OCI-LY7 (cell line): Measurements from ENCODE around the gene ANAPC5. TPM values are rescaled to one million over a fixed set of nuclear protein-coding genes. Genes with fewer than 3 reads are reported as not detected.

Experiments
- BruUV-seq: library from RNA; stranded (reverse); fragments of 400-500 nt; replicated peaks from 2 replicates; lab custom pipeline; 2021; lab: Mats Ljungman, UMichigan
- CTCF ChIA-PET: fragments of 300-600 bp; sonication (Branson Sonifier 250); formaldehyde crosslinking; loops from one replicate; lab custom pipeline; 2022; ENCODE audit warnings: antibody characterized with exemption; ENCODE audit not compliant: unreplicated experiment; lab: Charles Lee
- POLR2A ChIA-PET: fragments of 300-600 bp; sonication (Branson Sonifier 250); formaldehyde crosslinking; loops from one replicate; lab custom pipeline; 2022; ENCODE audit warnings: antibody characterized with exemption; lab: Charles Lee
- DNase-seq: peaks from one replicate; pipeline ENCODE4 v3.0.0-alpha.2; 2015; ENCODE audit warnings: low spot score
- H2AFZ ChIP-seq: fragments of 200-600 bp; sonication (generic), shearing (Covaris generic); 2 replicates; pipeline ENCODE4 v1.6.1; 2014; ENCODE audit warnings: mild to moderate bottlenecking, antibody characterized with exemption, low read length, moderate library complexity
- H3K27ac ChIP-seq: fragments of 200-600 bp; sonication (generic); 2 replicates; pipeline ENCODE4 v1.5.1; 2014; ENCODE audit warnings: mixed run types, low read depth, mild to moderate bottlenecking, moderate library complexity, low read length, inconsistent platforms; ENCODE audit not compliant: poor library complexity, severe bottlenecking
- H3K36me3 ChIP-seq: fragments of 200-600 bp; sonication (generic); 2 replicates; pipeline ENCODE4 v1.6.1; 2014; ENCODE audit warnings: mild to moderate bottlenecking, antibody characterized with exemption, low read length, moderate library complexity, mixed read lengths; ENCODE audit not compliant: insufficient read depth
- H3K4me1 ChIP-seq: fragments of 200-600 bp; sonication (generic); 2 replicates; pipeline ENCODE4 v1.5.1; 2014; ENCODE audit warnings: mild to moderate bottlenecking, low read length; ENCODE audit not compliant: insufficient read depth, poor library complexity, severe bottlenecking
- H3K4me2 ChIP-seq: fragments of 200-600 bp; sonication (generic); 2 replicates; pipeline ENCODE4 v1.6.1; 2014; ENCODE audit warnings: mild to moderate bottlenecking, low read length
- H3K4me3 ChIP-seq: fragments of 200-600 bp; sonication (generic); 2 replicates; pipeline ENCODE4 v1.5.1; 2014; ENCODE audit warnings: mild to moderate bottlenecking, low read depth, low read length; ENCODE audit not compliant: poor library complexity, severe bottlenecking
- H3K79me2 ChIP-seq: fragments of 200-600 bp; sonication (generic); 2 replicates; pipeline ENCODE4 v1.6.1; 2016; ENCODE audit warnings: low read depth, mild to moderate bottlenecking, low read length, moderate library complexity, mixed read lengths; ENCODE audit not compliant: insufficient read depth
- H3K9me2 ChIP-seq: fragments of 200-600 bp; sonication (generic); 2 replicates; pipeline ENCODE4 v1.6.1; 2016; ENCODE audit warnings: mild to moderate bottlenecking, low read length, mixed read lengths; ENCODE audit not compliant: insufficient read depth
- H3K9me3 ChIP-seq: fragments of 200-600 bp; sonication (generic); 2 replicates; pipeline ENCODE4 v1.6.1; 2014; ENCODE audit warnings: mild to moderate bottlenecking, mixed run types, low read length, mixed read lengths
- H4K20me1 ChIP-seq: fragments of 200-600 bp; sonication (generic); 2 replicates; pipeline ENCODE4 v1.6.1; 2014; ENCODE audit warnings: mild to moderate bottlenecking, antibody characterized with exemption, low read length, moderate library complexity, mixed read lengths; ENCODE audit not compliant: insufficient read depth
- CTCF ChIP-seq: fragments of 200-600 bp; sonication (generic); conservative IDR thresholded peaks from 2 replicates; pipeline ENCODE4 v1.5.1; 2014; ENCODE audit warnings: mild to moderate bottlenecking, antibody characterized with exemption, low read length, moderate library complexity, mixed read lengths
- EZH2phosphoT487 ChIP-seq: fragments of 200-600 bp; sonication (generic); IDR thresholded peaks from 2 replicates; pipeline ENCODE4 v1.6.1; 2018; ENCODE audit warnings: low read depth, borderline replicate concordance, mild to moderate bottlenecking, mixed run types, antibody characterized with exemption, low read length, moderate library complexity, mixed read lengths
- intact Hi-C: fragments of 100-400 bp; cut with micrococcal nuclease; formaldehyde crosslinking; loops from one replicate; pipeline ENCODE4 v1.10.0; 2022; ENCODE audit not compliant: unreplicated experiment
- total RNA-seq, 2 experiments: library from RNA; depleted of rRNA in 1 of 2; stranded (reverse); fragments of >200 nt in 1 of 2; shearing (Covaris generic) in 1 of 2; gene quantifications; 2 replicates each; pipeline ENCODE4 v1.2.3, GENCODE V29; 2014 to 2022

Gene ANAPC5
- total RNA-seq, 2 experiments from 2014 or later, result 186 to 217 TPM

- no peak overlapping the region for H2AFZ ChIP-seq
- H3K9me3 ChIP-seq, result no peaks in the 10 kb centered on the region
- no peaks in the 10 kb centered on the region for H3K9me2 ChIP-seq
- peaks cover 96% of the 10 kb centered on the region for H3K36me3 ChIP-seq
- POLR2A ChIA-PET, result no interaction called here
- H3K4me1 ChIP-seq, result no peaks in the 10 kb centered on the region
- CTCF ChIA-PET, result no interaction called here
- DNase-seq, result no peak
- no peak for TF ChIP-seq CTCF
- no peak for TF ChIP-seq EZH2phosphoT487
- no peaks in the 10 kb centered on the region for H3K79me2 ChIP-seq
- no peak overlapping the region for H3K4me3 ChIP-seq
- H3K27ac ChIP-seq, result no peak overlapping the region
- no TSS peak for BruUV-seq
- H3K4me2 ChIP-seq, result no peak overlapping the region
- intact Hi-C loops, result no loop called here
- H4K20me1 ChIP-seq, result no peaks in the 10 kb centered on the region
Measured at GRCh38 chr12:121328620-121329019, 23.6 kb downstream of the ANAPC5 start.

- POLR2A ChIA-PET, result interaction anchor here (1.1 kb wide), 1 partner anchor 65 kb away, joined by 3 read pairs; no protein-coding TSS in a partner anchor
- CTCF ChIA-PET, result no interaction called here
- no peaks in the 10 kb centered on the region for H3K9me2 ChIP-seq
- DNase-seq, result no peak
- no peak for TF ChIP-seq EZH2phosphoT487
- TF ChIP-seq CTCF, result no peak
- no peaks in the 10 kb centered on the region for H3K4me1 ChIP-seq
- H3K9me3 ChIP-seq, result no peaks in the 10 kb centered on the region
- no peak overlapping the region for H2AFZ ChIP-seq
- no peak overlapping the region for H3K4me2 ChIP-seq
- no peak overlapping the region for H3K27ac ChIP-seq
- H3K79me2 ChIP-seq, result no peaks in the 10 kb centered on the region
- intact Hi-C loops, result no loop called here
- BruUV-seq, result no TSS peak
- no peak overlapping the region for H3K4me3 ChIP-seq
- H3K36me3 ChIP-seq, result peaks cover 96% of the 10 kb centered on the region
- no peaks in the 10 kb centered on the region for H4K20me1 ChIP-seq
Measured at GRCh38 chr12:121326996-121327674, 25.1 kb downstream of the ANAPC5 start.

- intact Hi-C loops, result no loop called here
- no TSS peak for BruUV-seq
- H3K9me2 ChIP-seq, result no peaks in the 10 kb centered on the region
- POLR2A ChIA-PET, result interaction anchor here (0.5 to 1.1 kb wide), 4 partner anchors 9 to 101 kb away, joined by 3 to 5 read pairs (median 4); no protein-coding TSS in a partner anchor
- H3K9me3 ChIP-seq, result no peaks in the 10 kb centered on the region
- peaks cover 96% of the 10 kb centered on the region for H3K36me3 ChIP-seq
- no peaks in the 10 kb centered on the region for H3K4me1 ChIP-seq
- no peak for DNase-seq
- TF ChIP-seq EZH2phosphoT487 (no peak), CTCF (no peak)
- no peaks in the 10 kb centered on the region for H3K79me2 ChIP-seq
- H3K4me3 ChIP-seq, result no peak overlapping the region
- no peak overlapping the region for H3K4me2 ChIP-seq
- CTCF ChIA-PET, result no interaction called here
- no peak overlapping the region for H3K27ac ChIP-seq
- H2AFZ ChIP-seq, result no peak overlapping the region
- H4K20me1 ChIP-seq, result no peaks in the 10 kb centered on the region
Measured at GRCh38 chr12:121325922-121326396, 26.3 kb downstream of the ANAPC5 start.
